ENCODE measurements around the gene PIK3R3. TPM values are rescaled to one million over a fixed set of nuclear protein-coding genes. Genes with fewer than 3 reads are reported as not detected.

PIK3R3 gene
- total and polyA plus RNA-seq, 8 donors, result 3.4 to 33.8 (median 12.4) TPM

GRCh38 chr1:46080257-46080656 is 52.2 kb downstream of the PIK3R3 start:
- Histone ChIP-seq H3K27me3 (no peaks in the 10 kb centered on the region), H3K4me3 (no peak overlapping the region), H3K27ac (no peak overlapping the region), H3K36me3 (peaks cover 0 to 6% (median 0%) of the 10 kb centered on the region in 4 donors), H3K9me3 (no peaks in the 10 kb centered on the region), H3K4me1 (peaks cover 0 to 10% (median 3%) of the 10 kb centered on the region in 4 donors)
- 77 to 92% (median 82%) methylated on average over 3 of the region's 3 CpGs for WGBS, 5 donors
- intact Hi-C loops (cut with DNase I; ENCODE audit: low total_unique reads), result no loop called here
- DNase-seq, result no peak
- TF ChIP-seq, protein P1, sequence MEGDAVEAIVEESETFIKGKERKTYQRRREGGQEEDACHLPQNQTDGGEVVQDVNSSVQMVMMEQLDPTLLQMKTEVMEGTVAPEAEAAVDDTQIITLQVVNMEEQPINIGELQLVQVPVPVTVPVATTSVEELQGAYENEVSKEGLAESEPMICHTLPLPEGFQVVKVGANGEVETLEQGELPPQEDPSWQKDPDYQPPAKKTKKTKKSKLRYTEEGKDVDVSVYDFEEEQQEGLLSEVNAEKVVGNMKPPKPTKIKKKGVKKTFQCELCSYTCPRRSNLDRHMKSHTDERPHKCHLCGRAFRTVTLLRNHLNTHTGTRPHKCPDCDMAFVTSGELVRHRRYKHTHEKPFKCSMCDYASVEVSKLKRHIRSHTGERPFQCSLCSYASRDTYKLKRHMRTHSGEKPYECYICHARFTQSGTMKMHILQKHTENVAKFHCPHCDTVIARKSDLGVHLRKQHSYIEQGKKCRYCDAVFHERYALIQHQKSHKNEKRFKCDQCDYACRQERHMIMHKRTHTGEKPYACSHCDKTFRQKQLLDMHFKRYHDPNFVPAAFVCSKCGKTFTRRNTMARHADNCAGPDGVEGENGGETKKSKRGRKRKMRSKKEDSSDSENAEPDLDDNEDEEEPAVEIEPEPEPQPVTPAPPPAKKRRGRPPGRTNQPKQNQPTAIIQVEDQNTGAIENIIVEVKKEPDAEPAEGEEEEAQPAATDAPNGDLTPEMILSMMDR (IDR thresholded peaks at IDR 0.05), result no peak
- TF ChIP-seq POLR2AphosphoS5 (IDR thresholded peaks at IDR 0.05) (no peak), EP300 (IDR thresholded peaks at IDR 0.05) (no peak), POLR2A (IDR thresholded peaks at IDR 0.05) (no peak)

DNA sequence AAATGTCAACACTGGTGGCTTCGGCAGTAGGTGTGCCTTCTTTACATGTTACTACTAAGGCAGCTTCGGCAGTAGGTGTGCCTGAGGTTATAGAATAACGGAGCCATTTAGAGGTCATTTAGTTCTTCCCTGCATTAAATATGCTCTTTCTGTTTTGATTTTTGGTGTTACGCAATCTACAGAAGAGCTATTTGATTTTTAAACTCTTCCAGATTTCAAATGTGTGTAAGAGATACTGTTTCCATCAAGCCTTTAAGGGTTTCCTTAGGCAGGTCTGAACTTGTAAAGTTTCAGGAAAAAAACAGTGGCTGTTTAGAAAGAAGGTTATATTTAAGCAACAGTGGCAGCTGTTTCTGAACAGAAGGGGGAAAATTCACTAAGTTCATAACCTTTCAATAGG is 54.8 kb downstream of the PIK3R3 start:
- H3K27me3 ChIP-seq, result no peaks in the 10 kb centered on the region
- H3K4me3 ChIP-seq, result no peak overlapping the region
- H3K4me1 ChIP-seq, result no peaks in the 10 kb centered on the region
- no peaks in the 10 kb centered on the region for H3K9me3 ChIP-seq
- peaks cover 0 to 12% (median 0%) of the 10 kb centered on the region in 4 donors for H3K36me3 ChIP-seq
- intact Hi-C loops (cut with DNase I; ENCODE audit: low total_unique reads), result no loop called here
- TF ChIP-seq, protein P1 (IDR thresholded peaks at IDR 0.05), result no peak
- TF ChIP-seq EP300 (IDR thresholded peaks at IDR 0.05) (no peak), POLR2A (IDR thresholded peaks at IDR 0.05) (no peak), POLR2AphosphoS5 (IDR thresholded peaks at IDR 0.05) (no peak)
- no peak for DNase-seq
- WGBS, 5 donors, result 89 to 95% (median 93%) methylated on average over 4 of the region's 4 CpGs
- H3K27ac ChIP-seq, result no peak overlapping the region

- 82 to 95% (median 88%) methylated on average over 2 of the region's 2 CpGs for WGBS, 5 donors
- Histone ChIP-seq H3K27me3 (no peaks in the 10 kb centered on the region), H3K36me3 (peaks cover 0 to 12% (median 0%) of the 10 kb centered on the region in 4 donors), H3K4me3 (no peak overlapping the region), H3K4me1 (no peaks in the 10 kb centered on the region), H3K9me3 (no peaks in the 10 kb centered on the region), H3K27ac (no peak overlapping the region)
- intact Hi-C loops (cut with DNase I; ENCODE audit: low total_unique reads), result no loop called here
- DNase-seq, result no peak
- TF ChIP-seq POLR2A (IDR thresholded peaks at IDR 0.05), result no peak
- no peak for TF ChIP-seq EP300 (IDR thresholded peaks at IDR 0.05)
- TF ChIP-seq POLR2AphosphoS5 (IDR thresholded peaks at IDR 0.05), result no peak
- TF ChIP-seq, protein P1 (IDR thresholded peaks at IDR 0.05), result no peak
Observed at GRCh38 chr1:46076343-46076742, 56.1 kb downstream of the PIK3R3 start.

DNA sequence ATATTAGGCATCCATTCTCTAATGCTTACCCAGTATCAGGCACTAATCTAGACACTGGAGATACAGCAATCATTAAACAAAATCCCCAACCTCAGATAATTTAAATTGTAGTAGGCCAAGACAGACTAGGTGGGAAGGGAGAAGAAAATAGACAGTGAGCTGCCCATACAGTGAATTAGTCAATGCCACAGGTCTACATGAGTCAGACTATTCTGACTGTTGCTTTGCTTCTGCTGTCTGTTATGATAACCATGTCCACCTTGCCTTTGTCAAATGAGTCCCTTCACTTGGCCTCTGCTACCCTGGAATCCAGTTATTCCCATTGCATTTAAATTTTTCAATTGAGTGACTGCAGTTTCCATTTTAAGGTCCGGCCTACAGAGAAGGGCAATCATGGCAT is 59.5 kb downstream of the PIK3R3 start:
- intact Hi-C loops (cut with DNase I; ENCODE audit: low total_unique reads), result no loop called here
- Histone ChIP-seq H3K9me3 (no peaks in the 10 kb centered on the region), H3K4me1 (no peaks in the 10 kb centered on the region), H3K27ac (no peak overlapping the region), H3K36me3 (peaks cover 0 to 29% (median 5%) of the 10 kb centered on the region in 4 donors), H3K4me3 (no peak overlapping the region), H3K27me3 (no peaks in the 10 kb centered on the region)
- WGBS, 5 donors, result 91 to 100% (median 97%) methylated on average over 1 of the region's 1 CpG
- DNase-seq, result no peak
- TF ChIP-seq POLR2AphosphoS5 (IDR thresholded peaks at IDR 0.05) (no peak), POLR2A (IDR thresholded peaks at IDR 0.05) (no peak), EP300 (IDR thresholded peaks at IDR 0.05) (no peak)
- TF ChIP-seq, protein P1 (IDR thresholded peaks at IDR 0.05), result no peak

Data from stomach (tissue), 9 donors.